ENCODE results near the gene ANAPC4.
"Not testable (repeated sequence)": the region's sequence is repeated elsewhere in the genome, so short reads cannot be mapped to it uniquely, and the experiment has no call there.

ANAPC4 gene, protein sequence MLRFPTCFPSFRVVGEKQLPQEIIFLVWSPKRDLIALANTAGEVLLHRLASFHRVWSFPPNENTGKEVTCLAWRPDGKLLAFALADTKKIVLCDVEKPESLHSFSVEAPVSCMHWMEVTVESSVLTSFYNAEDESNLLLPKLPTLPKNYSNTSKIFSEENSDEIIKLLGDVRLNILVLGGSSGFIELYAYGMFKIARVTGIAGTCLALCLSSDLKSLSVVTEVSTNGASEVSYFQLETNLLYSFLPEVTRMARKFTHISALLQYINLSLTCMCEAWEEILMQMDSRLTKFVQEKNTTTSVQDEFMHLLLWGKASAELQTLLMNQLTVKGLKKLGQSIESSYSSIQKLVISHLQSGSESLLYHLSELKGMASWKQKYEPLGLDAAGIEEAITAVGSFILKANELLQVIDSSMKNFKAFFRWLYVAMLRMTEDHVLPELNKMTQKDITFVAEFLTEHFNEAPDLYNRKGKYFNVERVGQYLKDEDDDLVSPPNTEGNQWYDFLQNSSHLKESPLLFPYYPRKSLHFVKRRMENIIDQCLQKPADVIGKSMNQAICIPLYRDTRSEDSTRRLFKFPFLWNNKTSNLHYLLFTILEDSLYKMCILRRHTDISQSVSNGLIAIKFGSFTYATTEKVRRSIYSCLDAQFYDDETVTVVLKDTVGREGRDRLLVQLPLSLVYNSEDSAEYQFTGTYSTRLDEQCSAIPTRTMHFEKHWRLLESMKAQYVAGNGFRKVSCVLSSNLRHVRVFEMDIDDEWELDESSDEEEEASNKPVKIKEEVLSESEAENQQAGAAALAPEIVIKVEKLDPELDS

DNA sequence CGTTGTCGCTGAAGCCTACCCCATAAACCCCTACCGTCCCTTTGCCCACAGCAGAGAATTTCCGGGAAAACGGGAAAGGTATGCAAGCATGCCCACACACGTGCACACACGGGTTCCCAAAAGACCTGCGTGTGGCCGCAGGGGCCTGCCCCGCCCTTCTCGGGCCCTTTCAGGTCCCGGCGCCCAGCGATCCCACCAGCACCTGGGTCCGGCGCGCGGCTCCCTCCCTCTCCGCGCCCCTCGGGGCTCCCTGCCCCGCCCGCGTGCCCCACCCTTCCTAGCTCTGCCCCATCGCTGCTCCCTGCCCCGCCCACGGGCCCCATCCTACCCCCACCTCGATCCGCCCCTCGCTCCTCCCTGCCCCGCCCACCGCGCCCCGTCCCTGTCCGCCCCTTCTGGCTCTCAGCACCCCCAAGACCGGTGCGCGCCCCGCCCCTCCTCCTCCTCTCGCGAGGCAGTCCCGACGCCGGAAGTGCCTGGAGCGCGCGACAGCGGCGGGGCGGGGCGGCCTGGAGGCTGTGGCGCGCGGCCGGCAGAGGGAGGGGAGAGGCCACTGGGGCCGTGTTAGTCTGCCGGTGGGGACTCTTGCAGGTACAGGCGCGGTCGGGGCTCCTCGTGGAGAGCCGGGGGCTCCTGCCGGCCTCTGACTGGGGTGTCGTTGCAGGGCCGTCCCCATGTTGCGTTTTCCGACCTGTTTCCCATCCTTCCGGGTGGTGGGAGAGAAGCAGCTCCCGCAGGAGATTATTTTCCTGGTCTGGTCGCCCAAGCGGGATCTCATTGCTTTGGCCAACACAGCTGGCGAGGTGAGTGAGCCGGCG is at the start of gene ANAPC4:
Gene ANAPC4, plus strand, starts transcription at position 510 of the 818 bp plus-strand sequence. Its CDS starts 165 bp downstream, at position 675.
- in situ Hi-C loops (cut with HindIII; ENCODE audit: low sequenced_read_pairs): no loop called here

GRCh38 chr4:25328463-25328862 is 48.6 kb upstream of the ANAPC4 start:
- in situ Hi-C loops (cut with HindIII; ENCODE audit: low sequenced_read_pairs): not testable (repeated sequence)

DNA sequence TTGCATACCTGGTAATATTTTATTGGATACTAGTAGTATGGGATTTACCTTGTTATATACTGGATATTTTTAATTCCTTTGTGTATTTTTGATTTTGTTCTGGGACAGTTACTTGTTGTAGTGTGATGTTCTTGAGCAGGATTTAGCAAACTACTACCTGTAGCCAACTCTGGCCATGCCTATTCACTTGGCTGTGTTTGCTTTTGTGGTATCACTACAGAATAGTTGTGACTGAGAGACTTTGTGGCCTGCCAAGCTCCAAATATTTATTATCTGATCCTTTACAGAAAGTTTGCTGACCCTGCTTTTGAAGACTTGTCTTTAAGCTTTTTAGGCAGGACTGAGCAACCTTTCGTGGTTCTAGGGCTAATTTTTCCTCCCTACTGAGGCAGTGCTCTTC is 46.7 kb upstream of the ANAPC4 start:
- in situ Hi-C loops (cut with HindIII; ENCODE audit: low sequenced_read_pairs): no loop called here

DNA sequence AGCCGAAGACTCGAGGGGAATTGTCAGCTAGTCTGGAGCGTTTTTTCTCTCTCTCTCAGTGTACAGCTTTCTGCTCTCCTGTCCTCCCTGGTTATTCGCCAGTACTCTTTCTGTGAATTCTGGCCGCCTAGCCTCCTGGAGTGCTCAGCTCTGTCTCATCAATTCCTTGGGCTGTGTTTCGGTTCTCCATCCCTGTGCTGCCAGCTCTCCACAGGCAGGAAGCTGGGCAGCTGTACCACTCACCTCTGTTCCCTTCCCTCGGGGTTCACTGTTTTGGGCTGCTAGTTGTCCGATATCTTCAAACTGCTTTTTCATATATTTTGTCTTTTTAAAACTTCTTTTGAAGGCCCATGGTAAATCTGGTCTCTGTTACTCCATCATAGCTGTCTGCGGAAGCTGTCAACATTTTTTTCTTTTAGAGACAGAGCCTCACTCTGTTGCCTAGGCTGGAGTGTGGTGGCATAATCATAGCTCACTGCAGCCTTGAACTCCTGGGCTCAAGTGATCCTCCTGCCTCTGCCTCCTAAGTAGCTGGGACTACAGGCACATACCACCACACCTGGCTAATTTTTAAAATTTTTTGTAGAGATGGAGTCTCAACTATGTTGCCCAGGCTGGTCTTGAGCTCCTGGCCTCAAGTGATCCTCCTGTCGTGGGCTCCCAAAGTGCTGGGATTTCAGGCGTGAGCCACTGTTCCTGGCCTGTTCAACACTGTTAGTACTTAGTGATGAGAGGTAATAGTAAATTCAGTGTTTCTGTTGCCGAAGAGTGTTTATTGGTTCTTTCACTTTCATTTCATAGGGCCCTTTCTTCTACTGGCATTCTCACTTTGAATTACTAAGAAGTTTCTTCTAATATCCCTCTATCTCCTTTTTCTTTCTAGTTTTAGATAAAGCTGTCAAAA is 45.9 kb upstream of the ANAPC4 start:
- in situ Hi-C loops (cut with HindIII; ENCODE audit: low sequenced_read_pairs): no loop called here

DNA sequence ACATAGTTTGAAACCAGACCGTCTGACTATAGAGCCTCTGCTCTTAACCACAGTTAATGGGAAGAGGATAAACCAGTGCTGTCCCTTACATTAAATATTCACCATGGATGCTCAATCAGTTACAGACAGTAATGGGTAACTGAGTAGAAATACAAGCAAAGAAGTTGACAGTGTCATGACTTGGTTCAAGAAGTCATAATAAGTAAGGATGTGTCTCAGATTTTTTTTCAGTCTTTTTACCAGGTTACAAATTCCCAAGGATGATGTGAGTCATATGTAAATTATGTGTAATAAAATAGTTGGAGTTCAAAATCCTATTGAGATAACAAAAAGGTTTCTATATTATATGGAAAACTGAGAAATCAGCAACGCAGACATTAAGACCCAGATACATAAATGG is 33.4 kb upstream of the ANAPC4 start:
- in situ Hi-C loops (cut with HindIII; ENCODE audit: low sequenced_read_pairs): no loop called here

DNA sequence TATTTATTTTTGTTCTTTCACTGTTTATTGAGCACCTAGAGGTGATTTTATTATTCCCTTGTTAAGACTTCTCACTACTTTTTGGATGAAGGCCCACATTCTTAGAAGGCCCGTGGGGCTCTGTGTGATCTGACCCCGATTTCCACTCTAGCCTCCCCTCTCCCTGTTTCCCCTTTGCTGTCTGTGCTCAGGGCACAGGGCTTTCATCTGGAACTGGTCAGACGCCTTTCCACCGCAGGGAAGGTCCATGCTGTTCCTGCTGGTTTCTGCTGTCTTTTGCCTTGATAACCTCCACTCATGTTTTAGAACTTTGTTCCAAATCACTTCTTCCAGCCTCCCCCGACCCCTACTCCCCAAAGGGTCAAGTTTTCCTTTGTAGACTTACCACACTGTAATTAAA is 31.3 kb upstream of the ANAPC4 start:
- in situ Hi-C loops (cut with HindIII; ENCODE audit: low sequenced_read_pairs): no loop called here

DNA sequence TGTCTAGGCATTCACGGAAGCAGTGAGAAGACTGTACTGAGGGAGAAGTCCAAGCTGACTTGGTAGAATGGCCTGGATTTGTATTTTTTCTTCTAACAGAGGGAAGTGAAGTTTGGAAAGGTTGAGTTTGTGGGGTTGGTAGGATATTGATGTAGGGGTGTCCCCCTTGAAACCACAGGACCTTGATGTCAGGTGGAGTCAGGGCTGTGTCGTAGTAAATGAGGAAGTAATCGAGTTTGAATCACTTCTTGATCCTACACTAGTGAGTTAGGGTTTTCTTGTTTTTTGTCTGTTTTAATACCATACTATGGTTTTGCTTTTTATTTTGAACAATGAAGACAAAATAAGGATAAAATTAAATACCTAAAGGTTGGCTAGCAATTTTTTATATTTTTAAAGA is 30.1 kb upstream of the ANAPC4 start:
- in situ Hi-C loops (cut with HindIII; ENCODE audit: low sequenced_read_pairs): no loop called here

DNA sequence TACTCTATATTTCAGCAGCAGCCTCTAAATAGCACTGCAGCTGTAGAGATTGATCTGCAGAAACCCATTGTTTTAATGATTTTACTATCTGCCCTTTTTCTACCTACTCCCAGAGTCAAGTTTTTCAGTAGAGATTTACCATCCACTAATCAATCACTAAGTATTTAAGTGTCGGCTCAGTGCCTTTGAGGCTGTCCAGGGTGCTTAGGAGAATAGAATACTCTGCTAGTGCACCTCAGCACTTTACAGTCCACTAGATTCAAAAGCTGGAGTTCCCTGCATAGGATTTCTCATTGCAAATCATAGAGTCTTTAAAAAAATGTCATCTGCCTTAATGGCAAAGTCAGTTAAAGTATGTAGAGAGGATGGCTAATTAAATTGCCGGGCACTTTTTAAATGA is 29.6 kb upstream of the ANAPC4 start:
- in situ Hi-C loops (cut with HindIII; ENCODE audit: low sequenced_read_pairs): no loop called here

GRCh38 chr4:25347971-25348370 is 29.1 kb upstream of the ANAPC4 start:
- in situ Hi-C loops (cut with HindIII; ENCODE audit: low sequenced_read_pairs): no loop called here

- in situ Hi-C loops (cut with HindIII; ENCODE audit: low sequenced_read_pairs): no loop called here
These were observed 26.5 kb upstream of the ANAPC4 start for GRCh38 chr4:25350561-25350960.

DNA sequence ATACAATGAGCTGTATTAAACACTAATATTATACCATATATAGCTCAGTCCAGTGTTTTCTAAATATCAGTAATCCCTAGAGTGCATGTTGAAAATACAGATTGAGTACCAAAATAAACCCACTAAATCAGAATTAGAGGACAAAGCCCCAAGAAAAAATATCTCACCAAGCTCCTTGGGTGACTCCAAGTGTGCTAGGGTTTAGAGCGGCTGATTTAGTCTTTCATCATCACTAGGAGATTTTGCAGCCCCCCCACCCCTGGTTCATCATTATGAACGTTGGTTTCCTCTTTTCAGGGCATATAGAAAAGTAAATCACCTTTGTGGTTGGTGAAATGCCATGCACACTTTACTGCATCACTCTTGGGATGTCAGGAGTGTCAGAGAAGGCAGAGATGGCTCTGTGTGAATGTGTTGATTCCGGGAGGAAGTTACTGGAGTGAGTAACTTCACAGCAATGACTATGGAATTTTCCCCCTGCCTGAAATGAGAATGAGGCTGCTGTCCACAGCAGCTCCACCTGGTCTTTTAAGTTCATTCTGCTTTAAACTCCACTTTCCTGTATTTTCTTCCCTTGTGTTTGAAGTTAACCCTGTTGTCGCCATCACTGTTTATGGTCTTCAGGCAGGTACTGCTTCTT is 25.2 kb upstream of the ANAPC4 start:
- in situ Hi-C loops (cut with HindIII; ENCODE audit: low sequenced_read_pairs): no loop called here

DNA sequence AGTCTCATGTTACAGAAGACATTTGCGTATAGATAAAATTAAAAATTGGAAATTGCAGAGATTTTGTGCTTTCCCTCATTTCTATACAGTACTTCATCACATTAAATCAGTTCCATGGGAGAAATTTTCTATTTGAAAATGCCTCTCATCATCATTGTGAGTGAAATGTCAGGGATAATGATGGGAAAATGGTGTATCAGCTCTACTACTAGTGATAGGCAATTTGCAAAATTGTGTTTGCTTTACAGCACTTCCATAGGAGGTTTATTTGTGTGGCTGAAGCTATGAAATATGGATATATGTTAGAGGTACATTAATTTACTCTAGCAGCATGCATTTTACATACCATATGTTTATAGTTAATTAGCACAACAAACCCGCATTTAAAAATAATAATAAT is 21.0 kb upstream of the ANAPC4 start:
- in situ Hi-C loops (cut with HindIII; ENCODE audit: low sequenced_read_pairs): no loop called here

DNA sequence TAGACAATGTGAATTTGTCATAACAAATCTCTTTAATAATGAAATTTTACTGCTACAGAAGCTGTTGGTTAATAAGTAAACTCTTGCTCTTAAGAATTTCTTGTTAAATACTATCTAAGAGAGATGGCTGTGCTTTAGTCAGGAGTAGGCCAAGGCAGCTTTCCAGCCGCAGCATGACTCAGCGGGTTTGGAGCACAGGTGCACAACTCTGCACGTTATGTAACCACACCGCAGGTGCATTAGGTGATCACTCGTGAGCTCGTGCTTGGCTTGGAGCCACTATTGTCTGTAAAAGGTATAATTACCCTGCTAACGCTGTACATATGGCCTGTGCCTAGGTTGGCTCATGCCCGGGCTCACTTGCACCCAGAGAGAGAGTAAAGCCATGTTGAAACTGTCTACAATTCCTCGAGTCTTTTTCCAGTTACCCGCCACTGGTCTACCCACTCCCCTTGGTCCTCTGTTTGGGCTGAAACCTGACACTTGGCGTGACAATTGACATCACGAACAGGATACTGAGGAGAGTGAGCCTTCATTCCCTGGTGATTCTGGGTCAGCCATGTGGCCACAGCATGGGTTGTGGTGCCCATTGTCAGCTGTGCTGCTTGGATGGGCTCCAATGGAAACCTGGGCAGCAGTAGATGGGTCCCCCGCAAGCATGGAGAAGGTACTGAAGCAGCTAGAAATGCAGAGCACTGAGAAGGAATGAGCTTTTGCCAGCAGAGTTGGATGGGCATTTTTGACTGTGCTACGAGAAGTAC is 18.4 kb upstream of the ANAPC4 start:
- in situ Hi-C loops (cut with HindIII; ENCODE audit: low sequenced_read_pairs): no loop called here

DNA sequence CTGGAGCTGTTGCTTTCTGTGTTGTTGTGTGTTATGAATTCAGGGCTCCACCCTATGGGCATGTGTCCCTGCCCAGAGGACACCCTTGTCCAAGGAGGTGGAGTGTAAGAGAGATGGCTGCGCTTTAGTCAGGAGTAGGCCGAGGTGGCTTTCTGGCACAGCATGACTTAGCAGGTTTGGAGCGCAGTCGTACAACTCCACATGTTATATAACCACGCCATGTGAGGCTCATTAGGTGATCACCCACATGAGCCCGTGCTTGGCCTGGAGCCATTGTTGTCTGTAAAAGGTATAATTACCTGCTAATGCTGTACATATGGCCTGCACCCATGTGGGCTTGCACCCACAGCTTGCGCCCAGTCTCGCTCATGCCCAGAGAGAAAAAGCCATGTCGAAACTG is 15.8 kb upstream of the ANAPC4 start:
- in situ Hi-C loops (cut with HindIII; ENCODE audit: low sequenced_read_pairs): no loop called here

DNA sequence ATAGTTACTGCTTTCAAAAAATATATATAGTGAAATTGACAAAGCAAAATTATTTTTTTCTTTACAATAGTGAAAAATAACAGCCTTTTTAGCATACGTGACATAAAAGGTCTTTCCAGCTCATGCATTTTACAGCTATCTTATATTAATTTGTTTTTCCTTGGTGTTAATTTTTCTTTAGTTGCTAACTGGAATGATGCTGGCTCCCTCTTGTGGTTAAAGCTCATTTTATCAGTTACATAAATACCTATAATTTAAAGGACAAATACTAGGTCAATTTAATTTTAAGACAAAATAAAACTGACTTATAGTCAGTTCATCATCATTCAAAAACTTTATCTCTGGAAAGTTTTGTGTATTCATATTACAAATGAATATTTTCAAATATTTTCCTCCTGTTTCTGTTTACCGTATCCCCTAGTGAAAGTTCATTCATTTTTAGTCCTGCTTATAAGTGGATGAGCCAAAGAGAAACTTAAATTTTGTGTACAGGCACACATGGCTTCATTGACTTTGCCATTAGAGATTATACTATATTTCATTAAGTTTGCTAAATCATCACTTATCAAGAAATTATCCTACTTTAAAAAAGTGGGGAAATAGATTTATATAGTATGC is 9.9 kb upstream of the ANAPC4 start:
- in situ Hi-C loops (cut with HindIII; ENCODE audit: low sequenced_read_pairs): no loop called here

- in situ Hi-C loops (cut with HindIII; ENCODE audit: low sequenced_read_pairs): no loop called here
These were observed 9.2 kb upstream of the ANAPC4 start for GRCh38 chr4:25367877-25368276.

DNA sequence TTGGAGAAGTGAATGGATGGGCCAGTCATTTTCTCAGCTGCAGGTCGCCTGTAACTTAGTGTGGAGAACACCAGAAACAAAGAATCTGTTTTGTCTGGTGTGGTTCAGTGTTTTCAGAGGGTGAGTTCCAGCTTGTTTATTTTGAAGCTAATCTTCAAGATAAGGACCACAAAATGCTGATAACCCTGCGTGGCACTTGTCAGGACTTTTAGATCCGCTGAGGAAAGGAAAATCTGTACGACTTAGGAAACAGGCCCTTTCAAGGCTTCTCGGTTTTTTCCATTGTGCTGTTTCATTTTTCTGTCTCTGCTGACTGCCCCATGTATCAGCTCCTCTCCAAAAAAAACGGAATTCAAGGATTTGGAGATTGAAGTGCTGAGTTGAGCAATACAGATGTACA is 8.7 kb upstream of the ANAPC4 start:
- in situ Hi-C loops (cut with HindIII; ENCODE audit: low sequenced_read_pairs): no loop called here

- in situ Hi-C loops (cut with HindIII; ENCODE audit: low sequenced_read_pairs): no loop called here
These were observed 6.8 kb upstream of the ANAPC4 start for GRCh38 chr4:25370242-25370641.

DNA sequence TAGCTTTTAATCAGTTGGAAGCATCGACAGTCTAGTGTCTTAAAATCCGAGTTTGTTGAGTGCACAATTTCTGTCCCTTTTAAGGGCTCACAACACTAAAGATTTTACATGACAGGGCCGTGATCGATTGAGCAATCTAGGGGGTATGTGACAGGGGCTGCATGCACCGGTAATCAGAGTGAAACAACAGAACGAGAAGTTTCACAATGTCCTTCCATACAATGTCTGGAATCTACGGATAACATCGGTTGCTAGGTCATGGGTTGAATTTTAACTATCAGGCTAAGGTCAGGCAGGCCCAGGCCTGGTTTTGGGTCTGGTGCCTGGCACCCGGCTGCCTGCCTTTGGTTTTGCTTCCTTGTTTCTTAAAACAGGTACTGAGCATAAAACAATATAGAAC is 4.5 kb upstream of the ANAPC4 start:
- in situ Hi-C loops (cut with HindIII; ENCODE audit: low sequenced_read_pairs): not testable (repeated sequence)
